Kidney (tissue), 14 donors: ENCODE results near the gene POR. TPM values are rescaled to one million over a fixed set of nuclear protein-coding genes. Genes with fewer than 3 reads are reported as not detected.

Experiments used
- DNase-seq, 5 donors: peaks; one replicate each; pipeline ENCODE4 v3.0.0-alpha.2; 2013 to 2020
- FAIRE-seq: peaks from 2 replicates; lab custom pipeline; 2012; peaks lifted over from hg19 to GRCh38; lab: Jason Lieb, UNC
- H3K27ac ChIP-seq, 2 donors: one replicate each; pipeline ENCODE4 v1.7.0; 2013; ENCODE audit warnings: low read depth in 2 of 2, low read length in 2 of 2, inconsistent platforms in 1 of 2
- H3K27me3 ChIP-seq: one replicate; pipeline ENCODE4 v1.7.1; 2013; ENCODE audit warnings: low read length, inconsistent platforms; ENCODE audit not compliant: control insufficient read depth, insufficient read depth
- H3K36me3 ChIP-seq, 3 donors: one replicate each; pipeline versions ENCODE4 v1.7.0 to v1.7.1; 2013; ENCODE audit warnings: low read length in 3 of 3, control low read depth in 1 of 3, inconsistent platforms in 1 of 3; ENCODE audit not compliant: insufficient read depth in 3 of 3, control insufficient read depth in 2 of 3
- H3K4me1 ChIP-seq, 3 donors: one replicate each; pipeline versions ENCODE4 v1.7.0 to v1.7.1; 2013; ENCODE audit warnings: low read length in 3 of 3, inconsistent platforms in 1 of 3, low read depth in 1 of 3; ENCODE audit not compliant: control insufficient read depth in 2 of 3, insufficient read depth in 2 of 3
- H3K4me3 ChIP-seq, 3 donors: one replicate each; pipeline versions ENCODE4 v1.7.0 to v1.8.1; 2013; ENCODE audit warnings: low read length in 3 of 3, control low read depth in 1 of 3, inconsistent platforms in 1 of 3
- H3K9ac ChIP-seq, 3 donors: one replicate each; pipeline versions ENCODE4 v1.7.0 to v1.7.1; 2013; ENCODE audit warnings: low read length in 3 of 3, control low read depth in 1 of 3, inconsistent platforms in 1 of 3
- H3K9me3 ChIP-seq, 3 donors: one replicate each; pipeline versions ENCODE4 v1.7.0 to v1.7.1; 2013; ENCODE audit warnings: low read length in 3 of 3, control low read depth in 1 of 3, inconsistent platforms in 1 of 3; ENCODE audit not compliant: control insufficient read depth in 2 of 3, insufficient read depth in 1 of 3
- intact Hi-C: fragments of 100-400 bp; cut with DNase I; formaldehyde crosslinking; loops from one replicate; pipeline ENCODE4 v1.11.1; 2022
- polyA plus RNA-seq: library from polyadenylated mRNA; stranded (reverse); fragments of 350-450 nt; fragmentation: Illumina TruSeq; extraction: RNeasy Lipid Tissue Mini Kit (QIAGEN cat#74804); gene quantifications from one replicate; pipeline ENCODE4 v1.2.3, GENCODE V29; 2014; ENCODE audit warnings: low read depth, low replicate concordance; ENCODE audit not compliant: insufficient read depth
- total RNA-seq: library from RNA; stranded (reverse); fragmentation: NEBNext Ultra II Directional; extraction: Animal tissue kit (Norgen Biotek cat#: 25700); gene quantifications from one replicate; pipeline ENCODE4 v1.2.1, GENCODE V29; 2021
- TF ChIP-seq, protein P1 (sequence below): IDR thresholded peaks from 3 replicates; pipeline ENCODE4 v1.5.1; 2012; ENCODE audit warnings: mild to moderate bottlenecking, moderate library complexity, borderline replicate concordance; ENCODE audit not compliant: insufficient read depth; ENCODE audit errors: extremely low read depth
- donor health status: control.
- donor health status: control.
- donor health status: control.
- donor health status: control.
- donor health status: control.
- donor health status: DM: yes; HTN: yes; CAD: no.
- donor health status: Normal renal cell carcinoma (clear cell type).

POR gene
- total and polyA plus RNA-seq, 2 donors from 2014 or later, result 122 to 130 TPM

GRCh38 chr7:75944507-75944906, 29.6 kb downstream of the POR start:
- no peaks in the 10 kb centered on the region for H3K9me3 ChIP-seq
- peak overlapping the region in 1 of 2 donors; percentile 68 for H3K27ac ChIP-seq
- no peak overlapping the region for H3K9ac ChIP-seq
- DNase-seq, result no peak
- no peaks in the 10 kb centered on the region for H3K27me3 ChIP-seq
- intact Hi-C loops, result no loop called here
- H3K4me3 ChIP-seq, result no peak overlapping the region
- peaks cover 0 to 4% (median 4%) of the 10 kb centered on the region in 3 donors for H3K36me3 ChIP-seq
- peaks cover 0 to 12% (median 2%) of the 10 kb centered on the region in 3 donors for H3K4me1 ChIP-seq
- FAIRE-seq, result no peak
- TF ChIP-seq, protein P1, sequence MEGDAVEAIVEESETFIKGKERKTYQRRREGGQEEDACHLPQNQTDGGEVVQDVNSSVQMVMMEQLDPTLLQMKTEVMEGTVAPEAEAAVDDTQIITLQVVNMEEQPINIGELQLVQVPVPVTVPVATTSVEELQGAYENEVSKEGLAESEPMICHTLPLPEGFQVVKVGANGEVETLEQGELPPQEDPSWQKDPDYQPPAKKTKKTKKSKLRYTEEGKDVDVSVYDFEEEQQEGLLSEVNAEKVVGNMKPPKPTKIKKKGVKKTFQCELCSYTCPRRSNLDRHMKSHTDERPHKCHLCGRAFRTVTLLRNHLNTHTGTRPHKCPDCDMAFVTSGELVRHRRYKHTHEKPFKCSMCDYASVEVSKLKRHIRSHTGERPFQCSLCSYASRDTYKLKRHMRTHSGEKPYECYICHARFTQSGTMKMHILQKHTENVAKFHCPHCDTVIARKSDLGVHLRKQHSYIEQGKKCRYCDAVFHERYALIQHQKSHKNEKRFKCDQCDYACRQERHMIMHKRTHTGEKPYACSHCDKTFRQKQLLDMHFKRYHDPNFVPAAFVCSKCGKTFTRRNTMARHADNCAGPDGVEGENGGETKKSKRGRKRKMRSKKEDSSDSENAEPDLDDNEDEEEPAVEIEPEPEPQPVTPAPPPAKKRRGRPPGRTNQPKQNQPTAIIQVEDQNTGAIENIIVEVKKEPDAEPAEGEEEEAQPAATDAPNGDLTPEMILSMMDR, result no peak

GRCh38 chr7:75945297-75946168, 30.6 kb downstream of the POR start:
- Histone ChIP-seq H3K36me3 (peaks cover 0 to 4% (median 4%) of the 10 kb centered on the region in 3 donors), H3K27me3 (no peaks in the 10 kb centered on the region), H3K27ac (peak overlapping the region; percentile 60 to 68), H3K4me3 (no peak overlapping the region), H3K9ac (no peak overlapping the region), H3K9me3 (no peaks in the 10 kb centered on the region), H3K4me1 (peaks cover 0 to 12% (median 3%) of the 10 kb centered on the region in 3 donors)
- no peak for FAIRE-seq
- peak in 3 of 5 donors; percentile 46 to 59 (median 54) for DNase-seq
- TF ChIP-seq, protein P1, result no peak
- intact Hi-C loops, result no loop called here

DNA sequence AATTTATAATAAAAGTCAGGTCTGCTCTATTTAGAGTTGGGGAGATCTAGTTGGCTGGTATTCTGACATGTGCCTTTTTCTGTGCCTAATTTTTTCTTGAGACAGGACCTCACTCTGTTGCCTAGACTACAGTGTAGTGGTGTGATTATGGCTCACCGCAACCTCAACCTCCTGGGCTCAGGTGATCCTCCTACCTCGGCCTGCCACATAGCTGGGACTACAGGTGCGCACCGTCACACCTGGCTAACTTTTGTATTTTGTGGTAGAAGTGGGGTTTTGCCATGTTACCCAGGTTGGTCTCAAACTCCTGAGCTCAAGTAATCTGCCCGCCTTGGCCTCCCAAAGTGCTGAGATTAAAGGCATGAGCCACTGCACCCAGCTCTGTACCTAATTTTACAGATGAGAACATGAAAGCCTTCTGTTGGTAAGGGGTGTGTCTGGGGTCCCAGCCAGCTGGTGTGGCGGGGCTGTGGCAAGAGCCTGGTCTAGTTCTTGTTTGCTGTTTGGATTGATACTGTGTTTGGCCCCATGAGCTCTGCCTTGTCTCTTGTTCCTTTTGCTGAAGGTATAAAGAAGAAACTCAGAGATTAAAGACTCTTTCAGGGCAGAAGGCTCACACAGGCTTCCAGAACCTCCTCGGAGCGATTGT, 31.4 kb downstream of the POR start:
- peaks cover 0 to 4% (median 2%) of the 10 kb centered on the region in 3 donors for H3K36me3 ChIP-seq
- intact Hi-C loops, result no loop called here
- peak overlapping the region in 1 of 3 donors; percentile 17 for H3K9ac ChIP-seq
- H3K27ac ChIP-seq, result peak overlapping the region in 1 of 2 donors; percentile 68
- no peak overlapping the region for H3K4me3 ChIP-seq
- peak in 1 of 5 donors; percentile 51 for DNase-seq
- peaks cover 0 to 12% (median 3%) of the 10 kb centered on the region in 3 donors for H3K4me1 ChIP-seq
- TF ChIP-seq, protein P1, result no peak
- FAIRE-seq, result no peak
- H3K27me3 ChIP-seq, result no peaks in the 10 kb centered on the region
- no peaks in the 10 kb centered on the region for H3K9me3 ChIP-seq
